K562 (cell line): ENCODE data around the gene MAP3K2. TPM values are rescaled to one million over a fixed set of nuclear protein-coding genes. Genes with fewer than 3 reads are reported as not detected.

ENCODE experiments used
- ATAC-seq: fragments of 200-7000 bp; cut with Tn5 transposase; 3 replicates; pipeline ENCODE4 v1.9.1; 2020; ENCODE audit warnings: moderate library complexity
- BruUV-seq: library from RNA; stranded (reverse); fragments of 400-500 nt; replicated peaks from 2 replicates; lab custom pipeline; 2021; lab: Mats Ljungman, UMichigan
- CTCF ChIA-PET: fragments of 300-600 bp; formaldehyde crosslinking; extraction: SDS; loops from one replicate; lab custom pipeline; 2021; ENCODE audit warnings: low intra/inter-chr PET ratio; lab: Yijun Ruan, JAX
- POLR2A ChIA-PET: fragments of 300-600, 350-650 bp; sonication (Branson Sonifier 250); formaldehyde crosslinking; extraction: SDS; loops from one replicate; lab custom pipeline; 2021; ENCODE audit warnings: antibody characterized with exemption, inconsistent platforms; lab: Yijun Ruan, JAX
- DNase-seq, 4 experiments: peaks; one replicate each; pipeline versions ENCODE4 v3.0.0 to v3.0.0-alpha.2; 2011 to 2018; ENCODE audit warnings: low spot score in 3 of 4, mixed read lengths in 3 of 4; ENCODE audit errors: extremely low read depth in 1 of 4
- FAIRE-seq: peaks from 2 replicates; lab custom pipeline; 2011; peaks lifted over from hg19 to GRCh38; lab: Jason Lieb, UNC
- H2AFZ ChIP-seq: 2 replicates; pipeline ENCODE4 v1.6.0; 2011; ENCODE audit warnings: low read depth, low read length, control low read depth, inconsistent platforms
- H3K27ac ChIP-seq: fragments of 200-600 bp; 3 replicates; pipeline ENCODE4 v1.8.0; 2011; ENCODE audit warnings: low read depth, mild to moderate bottlenecking, control low read depth, inconsistent platforms, low read length, moderate library complexity, mixed read lengths; ENCODE audit errors: extremely low read depth
- H3K27me3 ChIP-seq, 2 experiments: fragments of 300-600 bp in 1 of 2; 2 replicates in 1 of 2; 3 replicates in 1 of 2; pipeline versions ENCODE4 v1.6.0 to v1.8.0; 2011; ENCODE audit warnings: inconsistent platforms in 2 of 2, low read length in 2 of 2, mild to moderate bottlenecking in 1 of 2, mixed read lengths in 1 of 2, moderate library complexity in 1 of 2; ENCODE audit not compliant: control insufficient read depth in 2 of 2, insufficient read depth in 2 of 2
- H3K36me3 ChIP-seq: fragments of 300-600 bp; 3 replicates; pipeline ENCODE4 v1.8.0; 2011; ENCODE audit warnings: mild to moderate bottlenecking, low read length, inconsistent platforms; ENCODE audit not compliant: control insufficient read depth, insufficient read depth
- H3K4me1 ChIP-seq, 2 experiments: fragments of 200-600 bp in 1 of 2; replicated peaks in 1 of 2; 2 replicates in 1 of 2; 3 replicates in 1 of 2; pipeline versions ENCODE4 v1.5.1 to v1.8.0; 2011; ENCODE audit warnings: inconsistent platforms in 2 of 2, low read length in 2 of 2, mild to moderate bottlenecking in 1 of 2, mixed read lengths in 1 of 2, moderate library complexity in 1 of 2; ENCODE audit not compliant: control insufficient read depth in 2 of 2, insufficient read depth in 2 of 2
- H3K4me2 ChIP-seq: 2 replicates; pipeline ENCODE4 v1.6.1; 2011; ENCODE audit warnings: low read length, control low read depth, inconsistent platforms, mixed read lengths; ENCODE audit not compliant: insufficient read depth
- H3K4me3 ChIP-seq: fragments of 200-600 bp; sonication (generic), shearing (Covaris generic); 2 replicates; pipeline ENCODE4 v1.5.1; 2016; ENCODE audit warnings: control low read depth, inconsistent platforms
- H3K79me2 ChIP-seq: fragments of 200-600 bp; 3 replicates; pipeline ENCODE4 v1.8.0; 2011; ENCODE audit warnings: low read length, inconsistent platforms; ENCODE audit not compliant: control insufficient read depth, insufficient read depth
- H3K9ac ChIP-seq, 2 experiments: 2 replicates each; pipeline versions ENCODE4 v1.6.0 to v1.6.1; 2011; ENCODE audit warnings: low read depth in 2 of 2, low read length in 2 of 2, control low read depth in 1 of 2, inconsistent platforms in 1 of 2, mild to moderate bottlenecking in 1 of 2, mixed read lengths in 1 of 2; ENCODE audit not compliant: insufficient read depth in 1 of 2
- H3K9me1 ChIP-seq: one replicate; pipeline ENCODE4 v1.6.0; 2011; ENCODE audit warnings: inconsistent platforms, mild to moderate bottlenecking, low read length, moderate library complexity; ENCODE audit not compliant: control insufficient read depth, insufficient read depth
- H3K9me3 ChIP-seq: replicated peaks from 2 replicates; pipeline ENCODE4 v1.5.1; 2011; ENCODE audit warnings: low read depth, low read length, inconsistent platforms; ENCODE audit not compliant: control insufficient read depth, insufficient read depth
- H4K20me1 ChIP-seq: replicated peaks from 2 replicates; pipeline ENCODE4 v1.6.1; 2011; ENCODE audit warnings: low read length, inconsistent platforms, mixed read lengths; ENCODE audit not compliant: control insufficient read depth, insufficient read depth
- CLOCK ChIP-seq: fragments of 250-450 bp; sonication (Bioruptor Pico); IDR thresholded peaks from 2 replicates; pipeline ENCODE4 v1.4.0; 2020; ENCODE audit warnings: mild to moderate bottlenecking, moderate library complexity, borderline replicate concordance
- ELK1 ChIP-seq: sonication (generic); formaldehyde crosslinking; IDR thresholded peaks from 2 replicates; pipeline ENCODE4 v1.8.1; 2022; ENCODE audit warnings: missing genetic modification reagents
- GTF2A2 ChIP-seq: IDR thresholded peaks from 2 replicates; pipeline ENCODE4 v1.6.1; 2016; ENCODE audit warnings: mild to moderate bottlenecking, missing genetic modification characterization, missing compliant biosample characterization
- ZNF239 ChIP-seq: fragments of 250-450 bp; sonication (Bioruptor Pico); IDR thresholded peaks from 2 replicates; pipeline ENCODE4 v1.4.0; 2020; ENCODE audit warnings: mild to moderate bottlenecking
- WGBS: fragments of 100-300 bp; shearing (Covaris generic); methylation state at CpG from one replicate; pipeline ENCODE4 v1.1.6; 2016; ENCODE audit warnings: low coverage, mixed read lengths; ENCODE audit not compliant: insufficient coverage; ENCODE audit errors: missing lambda C conversion rate; 5-methylcytosine and 5-hydroxymethylcytosine counted together
- in situ Hi-C: fragments of 300-500 bp; cut with MboI; formaldehyde crosslinking; loops from 4 replicates; pipeline ENCODE4 v1.15.0; 2018; ENCODE audit warnings: inconsistent platforms, mixed read lengths
- intact Hi-C: fragments of 100-400 bp; cut with micrococcal nuclease; formaldehyde crosslinking; loops from 2 replicates; pipeline ENCODE4 v1.14.2; 2022
- polyA plus RNA-seq, 8 experiments: library from polyadenylated mRNA; depleted of rRNA in 4 of 8; stranded (reverse) in 5 of 8; unstranded in 3 of 8; fragments of >200 nt; fragmentation: Nextera tagmentation in 2 of 8; fragmentation: Illumina TruSeq in 1 of 8; extraction: Ambion mirVana in 2 of 8; extraction: Trizol in 1 of 8; gene quantifications; 2 replicates each; pipeline versions ENCODE4 v1.2.1 to v1.2.3, GENCODE V29; 2011 to 2014; ENCODE audit warnings: inconsistent platforms in 1 of 8, missing spikeins in 1 of 8
- total RNA-seq, 7 experiments: library from RNA; depleted of rRNA in 6 of 7; stranded (reverse); fragments of >200 nt in 6 of 7; fragmentation: Illumina TruSeq in 2 of 7; extraction: Trizol in 2 of 7; gene quantifications; 2 replicates each; pipeline versions ENCODE4 v1.2.1 to v1.2.3, GENCODE V29; 2011 to 2021; ENCODE audit warnings: low replicate concordance in 1 of 7

Gene MAP3K2
- total and polyA plus RNA-seq, 9 of the 15 experiments (the other 6 are each of a cell fraction or from before 2014, with no cell fraction given), result 1.2 to 14.2 (median 5.7) TPM

GRCh38 chr2:127308586-127309138 is 79.1 kb downstream of the MAP3K2 start:
- intact Hi-C loops, result no loop called here

More at GRCh38 chr2:127308586-127309138, 79.1 kb downstream of the MAP3K2 start:
- no TSS peak for BruUV-seq
- H3K9me1 ChIP-seq, result no peaks in the 10 kb centered on the region
- no peak overlapping the region for H3K27ac ChIP-seq
- no peaks in the 10 kb centered on the region for H3K9me3 ChIP-seq
- DNase-seq, result no peak
- H3K4me2 ChIP-seq, result no peak overlapping the region
- CTCF ChIA-PET, result no interaction called here
- FAIRE-seq, result no peak
- no peak overlapping the region for H3K9ac ChIP-seq
- in situ Hi-C loops, result no loop called here
- H2AFZ ChIP-seq, result no peak overlapping the region
- POLR2A ChIA-PET, result interaction anchor here (0.6 to 1.1 kb wide), 2 partner anchors 12 to 15 kb away, joined by 3 read pairs; partner anchors contain the start of gene ERCC3
- no peaks in the 10 kb centered on the region for H3K27me3 ChIP-seq
- no peaks in the 10 kb centered on the region for H3K4me1 ChIP-seq
- 80% methylated on average over 7 of the region's 7 CpGs for WGBS
- no peaks in the 10 kb centered on the region for H4K20me1 ChIP-seq
- peaks cover 47% of the 10 kb centered on the region; the same call in 2 of the 3 replicates for H3K36me3 ChIP-seq
- H3K79me2 ChIP-seq, result no peaks in the 10 kb centered on the region
- TF ChIP-seq ZNF239 (CRISPR knock-in tag) (no peak), CLOCK (no peak), ELK1 (no peak), GTF2A2 (tag) (no peak)
- no peak overlapping the region for H3K4me3 ChIP-seq
- no peak for ATAC-seq
